Mammary epithelial cell (primary cell): ENCODE results near the gene PLEKHO1.

Experiments used
- EZH2 ChIP-seq: IDR thresholded peaks from 2 replicates; pipeline ENCODE4 v1.6.1; 2012; ENCODE audit warnings: low read length, inconsistent platforms, borderline replicate concordance
- TF ChIP-seq, protein P1 (sequence below), 2 donors: IDR thresholded peaks in 1 of 2; conservative IDR thresholded peaks in 1 of 2; 2 replicates each; pipeline ENCODE4 v1.5.1; 2011 to 2012; ENCODE audit warnings: inconsistent platforms in 2 of 2, low read length in 2 of 2, mild to moderate bottlenecking in 2 of 2, control low read depth in 1 of 2, low read depth in 1 of 2; ENCODE audit not compliant: insufficient read depth in 1 of 2; ENCODE audit errors: extremely low read depth in 1 of 2

DNA sequence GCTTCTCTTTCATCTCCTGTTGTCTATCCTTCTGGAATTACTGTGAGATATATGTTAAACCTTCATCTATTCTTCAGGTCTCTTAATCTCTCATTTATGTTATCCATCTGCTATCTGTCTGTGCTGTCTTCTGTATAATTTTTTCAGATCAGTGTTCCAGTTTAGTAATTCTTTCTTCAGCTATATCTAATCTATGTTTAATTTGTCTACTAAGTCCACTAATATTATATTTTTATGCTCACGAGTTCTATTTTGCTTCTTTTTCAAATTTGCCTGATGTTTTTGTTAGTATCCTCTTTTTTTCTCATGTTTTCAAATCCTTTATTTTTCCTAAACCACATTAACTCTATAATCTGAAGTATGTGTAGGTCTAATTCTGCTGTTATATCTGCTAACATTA lies 34.6 kb upstream of the PLEKHO1 start:
- TF ChIP-seq, protein P1, sequence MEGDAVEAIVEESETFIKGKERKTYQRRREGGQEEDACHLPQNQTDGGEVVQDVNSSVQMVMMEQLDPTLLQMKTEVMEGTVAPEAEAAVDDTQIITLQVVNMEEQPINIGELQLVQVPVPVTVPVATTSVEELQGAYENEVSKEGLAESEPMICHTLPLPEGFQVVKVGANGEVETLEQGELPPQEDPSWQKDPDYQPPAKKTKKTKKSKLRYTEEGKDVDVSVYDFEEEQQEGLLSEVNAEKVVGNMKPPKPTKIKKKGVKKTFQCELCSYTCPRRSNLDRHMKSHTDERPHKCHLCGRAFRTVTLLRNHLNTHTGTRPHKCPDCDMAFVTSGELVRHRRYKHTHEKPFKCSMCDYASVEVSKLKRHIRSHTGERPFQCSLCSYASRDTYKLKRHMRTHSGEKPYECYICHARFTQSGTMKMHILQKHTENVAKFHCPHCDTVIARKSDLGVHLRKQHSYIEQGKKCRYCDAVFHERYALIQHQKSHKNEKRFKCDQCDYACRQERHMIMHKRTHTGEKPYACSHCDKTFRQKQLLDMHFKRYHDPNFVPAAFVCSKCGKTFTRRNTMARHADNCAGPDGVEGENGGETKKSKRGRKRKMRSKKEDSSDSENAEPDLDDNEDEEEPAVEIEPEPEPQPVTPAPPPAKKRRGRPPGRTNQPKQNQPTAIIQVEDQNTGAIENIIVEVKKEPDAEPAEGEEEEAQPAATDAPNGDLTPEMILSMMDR (conservative IDR thresholded peaks at IDR 0.05 in 1 of 2, IDR thresholded peaks at IDR 0.05 in 1 of 2; ENCODE audit: extremely low read depth in 1 of 2, insufficient read depth in 1 of 2, low read depth in 1 of 2, low read length in 2 of 2) = no peak
- TF ChIP-seq EZH2 = no peak
